ENCODE measurements around the gene DZIP3.

- TF ChIP-seq CTCF (IDR thresholded peaks at IDR 0.05) (no peak), POLR2A (IDR thresholded peaks at IDR 0.05) (no peak)
Observed at GRCh38 chr3:108698461-108698860, 108.9 kb downstream of the DZIP3 start.

Data from body of pancreas (tissue), 4 donors.